Esophagus (tissue), 2 donors: ENCODE data around the gene NTRK2. TPM values are rescaled to one million over a fixed set of nuclear protein-coding genes. Genes with fewer than 3 reads are reported as not detected.

Experiments used
- H3K27ac ChIP-seq, 2 donors: one replicate each; pipeline ENCODE4 v1.5.1; 2013; ENCODE audit warnings: low read depth in 2 of 2, mild to moderate bottlenecking in 2 of 2, inconsistent platforms in 1 of 2, low read length in 1 of 2, moderate library complexity in 1 of 2
- H3K27me3 ChIP-seq, 2 donors: one replicate each; pipeline ENCODE4 v1.6.1; 2013; ENCODE audit warnings: low read length in 2 of 2, control low read depth in 1 of 2, mild to moderate bottlenecking in 1 of 2; ENCODE audit not compliant: insufficient read depth in 2 of 2, control insufficient read depth in 1 of 2
- H3K36me3 ChIP-seq, 2 donors: one replicate each; pipeline ENCODE4 v1.6.1; 2013; ENCODE audit warnings: low read length in 1 of 2; ENCODE audit not compliant: control insufficient read depth in 2 of 2, insufficient read depth in 2 of 2
- H3K4me1 ChIP-seq, 2 donors: one replicate each; pipeline ENCODE4 v1.6.1; 2013; ENCODE audit warnings: low read length in 1 of 2; ENCODE audit not compliant: control insufficient read depth in 2 of 2, insufficient read depth in 2 of 2
- H3K4me3 ChIP-seq, 2 donors: one replicate each; pipeline ENCODE4 v1.5.1; 2013; ENCODE audit warnings: low read length in 2 of 2, mild to moderate bottlenecking in 2 of 2, low read depth in 1 of 2, moderate library complexity in 1 of 2
- H3K9me3 ChIP-seq, 2 donors: one replicate each; pipeline ENCODE4 v1.6.1; 2013; ENCODE audit warnings: mild to moderate bottlenecking in 2 of 2, low read depth in 1 of 2, low read length in 1 of 2, moderate library complexity in 1 of 2; ENCODE audit not compliant: control insufficient read depth in 2 of 2, insufficient read depth in 1 of 2
- WGBS, 2 donors: extraction: QIAGEN DNeasy Blood & Tissue Kit; methylation state at CpG; one replicate each; pipeline ENCODE4 v1.1.7; 2013; 5-methylcytosine and 5-hydroxymethylcytosine counted together
- polyA plus RNA-seq, 2 donors: library from polyadenylated mRNA; stranded (reverse); fragments of 200-250 nt; gene quantifications; one replicate each; pipeline ENCODE4 v1.2.3, GENCODE V29; 2013
- donor health status: healthy with polysubstance abuse.
- donor health status: Bipolar disorder and iron deficiency.

Gene NTRK2
- polyA plus RNA-seq, 2 donors = 1.2 to 3.6 TPM

- no peak overlapping the region for H3K4me3 ChIP-seq
- no peaks in the 10 kb centered on the region for H3K27me3 ChIP-seq
- no peaks in the 10 kb centered on the region for H3K36me3 ChIP-seq
- H3K27ac ChIP-seq = no peak overlapping the region
- H3K4me1 ChIP-seq = no peaks in the 10 kb centered on the region
- H3K9me3 ChIP-seq = no peaks in the 10 kb centered on the region
Measured at GRCh38 chr9:84846906-84847305, 177.4 kb downstream of the NTRK2 start.

- WGBS, 2 donors = 92 to 96% methylated on average over 2 of the region's 2 CpGs
- Histone ChIP-seq H3K36me3 (no peaks in the 10 kb centered on the region), H3K4me3 (no peak overlapping the region), H3K9me3 (no peaks in the 10 kb centered on the region), H3K27ac (no peak overlapping the region), H3K4me1 (no peaks in the 10 kb centered on the region), H3K27me3 (no peaks in the 10 kb centered on the region)
Measured at GRCh38 chr9:84849049-84849448, 179.5 kb downstream of the NTRK2 start.

- Histone ChIP-seq H3K27ac (no peak overlapping the region), H3K9me3 (no peaks in the 10 kb centered on the region), H3K27me3 (no peaks in the 10 kb centered on the region), H3K4me1 (no peaks in the 10 kb centered on the region), H3K4me3 (no peak overlapping the region), H3K36me3 (no peaks in the 10 kb centered on the region)
- WGBS, 2 donors = 88 to 95% methylated on average over 4 of the region's 4 CpGs
Measured at GRCh38 chr9:84850830-84851392, 181.4 kb downstream of the NTRK2 start.

GRCh38 chr9:84851935-84852585 lies 182.5 kb downstream of the NTRK2 start:
- no peak overlapping the region for H3K4me3 ChIP-seq
- no peaks in the 10 kb centered on the region for H3K4me1 ChIP-seq
- H3K27ac ChIP-seq = peak overlapping the region in 1 of 2 donors; percentile 42
- H3K9me3 ChIP-seq = no peaks in the 10 kb centered on the region
- no peaks in the 10 kb centered on the region for H3K36me3 ChIP-seq
- no peaks in the 10 kb centered on the region for H3K27me3 ChIP-seq
- WGBS, 2 donors = 30 to 51% methylated on average over 10 of the region's 10 CpGs

- Histone ChIP-seq H3K36me3 (no peaks in the 10 kb centered on the region), H3K9me3 (no peaks in the 10 kb centered on the region), H3K27me3 (no peaks in the 10 kb centered on the region), H3K4me1 (no peaks in the 10 kb centered on the region), H3K27ac (no peak overlapping the region), H3K4me3 (no peak overlapping the region)
- WGBS, 2 donors = 56 to 71% methylated on average over 1 of the region's 1 CpG
Measured at GRCh38 chr9:84852617-84853301, 183.2 kb downstream of the NTRK2 start.

GRCh38 chr9:84856181-84856632 lies 186.7 kb downstream of the NTRK2 start:
- no peak overlapping the region for H3K4me3 ChIP-seq
- whole genome bisulfite sequencing, 2 donors = 25 to 44% methylated on average over 4 of the region's 4 CpGs
- H3K9me3 ChIP-seq = no peaks in the 10 kb centered on the region
- no peaks in the 10 kb centered on the region for H3K27me3 ChIP-seq
- no peaks in the 10 kb centered on the region for H3K36me3 ChIP-seq
- H3K4me1 ChIP-seq = no peaks in the 10 kb centered on the region
- no peak overlapping the region for H3K27ac ChIP-seq

GRCh38 chr9:84857211-84857610 lies 187.7 kb downstream of the NTRK2 start:
- H3K4me3 ChIP-seq = no peak overlapping the region
- H3K27ac ChIP-seq = no peak overlapping the region
- no peaks in the 10 kb centered on the region for H3K27me3 ChIP-seq
- no peaks in the 10 kb centered on the region for H3K4me1 ChIP-seq
- WGBS, 2 donors = 37 to 58% methylated on average over 1 of the region's 1 CpG
- H3K36me3 ChIP-seq = no peaks in the 10 kb centered on the region
- H3K9me3 ChIP-seq = no peaks in the 10 kb centered on the region

GRCh38 chr9:84858364-84858763 lies 188.8 kb downstream of the NTRK2 start:
- Histone ChIP-seq H3K36me3 (no peaks in the 10 kb centered on the region), H3K4me3 (no peak overlapping the region), H3K4me1 (peaks cover 0 to 4% of the 10 kb centered on the region in 2 donors), H3K9me3 (no peaks in the 10 kb centered on the region), H3K27me3 (no peaks in the 10 kb centered on the region), H3K27ac (no peak overlapping the region)
- WGBS, 2 donors = 76 to 78% methylated on average over 6 of the region's 6 CpGs

GRCh38 chr9:84860249-84861115 lies 191.0 kb downstream of the NTRK2 start:
- no peaks in the 10 kb centered on the region for H3K36me3 ChIP-seq
- no peaks in the 10 kb centered on the region for H3K9me3 ChIP-seq
- H3K4me1 ChIP-seq = peaks cover 0 to 4% of the 10 kb centered on the region in 2 donors
- WGBS, 2 donors = 77 to 78% methylated on average over 12 of the region's 12 CpGs
- H3K27ac ChIP-seq = no peak overlapping the region
- H3K4me3 ChIP-seq = no peak overlapping the region
- no peaks in the 10 kb centered on the region for H3K27me3 ChIP-seq
